CD8-positive, alpha-beta memory T cell (primary cell): ENCODE measurements around the gene SERTAD2. TPM values are rescaled to one million over a fixed set of nuclear protein-coding genes. Genes with fewer than 3 reads are reported as not detected.

Experiments used
- CTCF ChIA-PET: fragments of 350-600 bp; sonication (Branson Sonifier 250); formaldehyde crosslinking; loops from one replicate; lab custom pipeline; 2021; ENCODE audit warnings: antibody characterized with exemption; lab: Charles Lee
- POLR2A ChIA-PET: fragments of 350-600 bp; sonication (Branson Sonifier 250); formaldehyde crosslinking; loops from one replicate; lab custom pipeline; 2021; ENCODE audit warnings: antibody characterized with exemption; lab: Charles Lee
- DNase-seq, 5 donors: peaks; one replicate each; pipeline versions ENCODE4 v3.0.0 to v3.0.0-alpha.2; 2020 to 2022; ENCODE audit warnings: mixed read lengths in 1 of 5
- H3K27ac ChIP-seq: one replicate; pipeline ENCODE4 v1.7.0; 2013; ENCODE audit warnings: low read depth, mild to moderate bottlenecking, low read length, moderate library complexity
- H3K27me3 ChIP-seq: 2 replicates; pipeline ENCODE4 v1.7.0; 2013; ENCODE audit warnings: low read length, mild to moderate bottlenecking; ENCODE audit not compliant: insufficient read depth, poor library complexity, severe bottlenecking
- H3K36me3 ChIP-seq: 2 replicates; pipeline ENCODE4 v1.7.0; 2013; ENCODE audit warnings: mild to moderate bottlenecking, low read length, moderate library complexity; ENCODE audit not compliant: insufficient read depth
- H3K4me1 ChIP-seq: 2 replicates; pipeline ENCODE4 v1.7.0; 2013; ENCODE audit warnings: mild to moderate bottlenecking, low read length, moderate library complexity; ENCODE audit not compliant: insufficient read depth
- H3K4me3 ChIP-seq: 2 replicates; pipeline ENCODE4 v1.7.0; 2013; ENCODE audit warnings: mild to moderate bottlenecking, low read length
- H3K9me3 ChIP-seq: 2 replicates; pipeline ENCODE4 v1.7.0; 2013; ENCODE audit warnings: mild to moderate bottlenecking, low read length
- H3K27ac Mint-ChIP-seq, 8 donors: one replicate each; pipeline ENCODE4 v1.8.0; 2020 to 2021; ENCODE audit warnings: mixed read lengths in 8 of 8, mild to moderate bottlenecking in 6 of 8, inconsistent platforms in 3 of 8, moderate library complexity in 3 of 8
- H3K27me3 Mint-ChIP-seq, 2 donors: one replicate each; pipeline ENCODE4 v1.8.0; 2020 to 2021; ENCODE audit warnings: mixed read lengths in 2 of 2, mild to moderate bottlenecking in 1 of 2, moderate library complexity in 1 of 2
- H3K36me3 Mint-ChIP-seq, 3 donors: one replicate each; pipeline ENCODE4 v1.8.0; 2020 to 2021; ENCODE audit warnings: mixed read lengths in 3 of 3, inconsistent platforms in 1 of 3, mild to moderate bottlenecking in 1 of 3
- H3K4me1 Mint-ChIP-seq, 3 donors: one replicate each; pipeline ENCODE4 v1.8.0; 2020 to 2021; ENCODE audit warnings: mixed read lengths in 3 of 3, inconsistent platforms in 1 of 3, mild to moderate bottlenecking in 1 of 3
- H3K4me3 Mint-ChIP-seq, 7 donors: one replicate each; pipeline ENCODE4 v1.8.0; 2020 to 2021; ENCODE audit warnings: mixed read lengths in 7 of 7, mild to moderate bottlenecking in 6 of 7, moderate library complexity in 4 of 7, inconsistent platforms in 2 of 7
- H3K9me3 Mint-ChIP-seq, 5 donors: one replicate each; pipeline ENCODE4 v1.8.0; 2020 to 2022; ENCODE audit warnings: mixed read lengths in 5 of 5, mild to moderate bottlenecking in 3 of 5, moderate library complexity in 2 of 5, inconsistent platforms in 1 of 5
- polyA plus RNA-seq: library from polyadenylated mRNA; unstranded; fragments of 300-500 nt; fragmentation: Illumina TruSeq; gene quantifications from one replicate; pipeline ENCODE4 v1.2.3, GENCODE V29; 2021
- total RNA-seq, 2 experiments: library from RNA; stranded (reverse); gene quantifications; one replicate each; pipeline ENCODE4 v1.2.3, GENCODE V29; 2021

Gene SERTAD2
- total and polyA plus RNA-seq, 3 experiments from 2014 or later: 6.3 to 21.4 (median 20.6) TPM

DNA sequence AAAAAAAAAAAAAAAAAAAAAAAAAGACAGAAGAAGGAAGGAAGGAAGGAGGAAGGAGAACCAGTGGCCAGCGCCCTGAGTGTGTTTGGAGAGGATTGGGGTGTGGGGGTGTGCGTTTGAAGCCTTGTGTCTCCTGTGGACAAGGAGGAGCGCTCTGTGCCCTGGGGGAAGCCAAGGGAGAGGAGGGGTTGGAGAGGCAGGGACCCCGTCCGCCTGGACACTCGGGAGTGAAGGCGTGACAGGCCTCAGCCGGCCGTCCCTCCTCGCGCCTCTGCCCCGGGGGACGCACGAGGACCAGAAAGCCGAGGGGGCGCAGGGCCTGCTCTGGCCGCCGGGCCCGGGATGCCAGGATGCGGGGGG is 44.9 kb downstream of the SERTAD2 start:
- Histone ChIP-seq H3K4me1 (peaks cover 28% of the 10 kb centered on the region), H3K9me3 (no peaks in the 10 kb centered on the region), H3K4me3 (peak overlapping the region; percentile 53), H3K27me3 (no peaks in the 10 kb centered on the region), H3K36me3 (no peaks in the 10 kb centered on the region), H3K27ac (no peak overlapping the region)
- POLR2A ChIA-PET: interaction anchor here (0.6 to 4.1 kb wide), 7 partner anchors 45 to 521 kb away, joined by 3 to 33 read pairs (median 4); partner anchors contain the start of genes RAB1A and SERTAD2
- no peaks in the 10 kb centered on the region for H3K27me3 Mint-ChIP-seq
- H3K9me3 Mint-ChIP-seq: no peaks in the 10 kb centered on the region
- CTCF ChIA-PET: interaction anchor here (0.9 to 5.8 kb wide), 10 partner anchors 8 to 283 kb away, joined by 3 to 49 read pairs (median 4); partner anchors contain the start of gene SERTAD2
- H3K4me1 Mint-ChIP-seq: peaks cover 20 to 40% (median 29%) of the 10 kb centered on the region in 3 donors
- peak overlapping the region; percentile 24 to 86 (median 76) for H3K4me3 Mint-ChIP-seq
- no peak for DNase-seq
- H3K36me3 Mint-ChIP-seq: no peaks in the 10 kb centered on the region
- H3K27ac Mint-ChIP-seq: peak overlapping the region in 4 of 8 donors; percentile 36 to 86 (median 80)

- Histone ChIP-seq H3K4me1 (peaks cover 28% of the 10 kb centered on the region), H3K9me3 (no peaks in the 10 kb centered on the region), H3K27ac (peak overlapping the region; percentile 81), H3K27me3 (no peaks in the 10 kb centered on the region), H3K36me3 (no peaks in the 10 kb centered on the region), H3K4me3 (peak overlapping the region; percentile 30)
- H3K27me3 Mint-ChIP-seq: no peaks in the 10 kb centered on the region
- no peak for DNase-seq
- H3K9me3 Mint-ChIP-seq: no peaks in the 10 kb centered on the region
- peaks cover 20 to 40% (median 29%) of the 10 kb centered on the region in 3 donors for H3K4me1 Mint-ChIP-seq
- H3K36me3 Mint-ChIP-seq: no peaks in the 10 kb centered on the region
- H3K27ac Mint-ChIP-seq: peak overlapping the region; percentile 69 to 94 (median 86)
- ChIA-PET CTCF (interaction anchor here (0.6 to 5.8 kb wide), 18 partner anchors 10 to 265 kb away, joined by 3 to 49 read pairs (median 3); partner anchors contain the start of genes AFTPH and SERTAD2), POLR2A (interaction anchor here (0.7 to 4.1 kb wide), 11 partner anchors 10 to 523 kb away, joined by 3 to 33 read pairs (median 3); partner anchors contain the start of genes AFTPH, RAB1A and SERTAD2)
- H3K4me3 Mint-ChIP-seq: peak overlapping the region; percentile 77 to 91 (median 83)
Measured at GRCh38 chr2:64607381-64608304, 46.1 kb downstream of the SERTAD2 start.

DNA sequence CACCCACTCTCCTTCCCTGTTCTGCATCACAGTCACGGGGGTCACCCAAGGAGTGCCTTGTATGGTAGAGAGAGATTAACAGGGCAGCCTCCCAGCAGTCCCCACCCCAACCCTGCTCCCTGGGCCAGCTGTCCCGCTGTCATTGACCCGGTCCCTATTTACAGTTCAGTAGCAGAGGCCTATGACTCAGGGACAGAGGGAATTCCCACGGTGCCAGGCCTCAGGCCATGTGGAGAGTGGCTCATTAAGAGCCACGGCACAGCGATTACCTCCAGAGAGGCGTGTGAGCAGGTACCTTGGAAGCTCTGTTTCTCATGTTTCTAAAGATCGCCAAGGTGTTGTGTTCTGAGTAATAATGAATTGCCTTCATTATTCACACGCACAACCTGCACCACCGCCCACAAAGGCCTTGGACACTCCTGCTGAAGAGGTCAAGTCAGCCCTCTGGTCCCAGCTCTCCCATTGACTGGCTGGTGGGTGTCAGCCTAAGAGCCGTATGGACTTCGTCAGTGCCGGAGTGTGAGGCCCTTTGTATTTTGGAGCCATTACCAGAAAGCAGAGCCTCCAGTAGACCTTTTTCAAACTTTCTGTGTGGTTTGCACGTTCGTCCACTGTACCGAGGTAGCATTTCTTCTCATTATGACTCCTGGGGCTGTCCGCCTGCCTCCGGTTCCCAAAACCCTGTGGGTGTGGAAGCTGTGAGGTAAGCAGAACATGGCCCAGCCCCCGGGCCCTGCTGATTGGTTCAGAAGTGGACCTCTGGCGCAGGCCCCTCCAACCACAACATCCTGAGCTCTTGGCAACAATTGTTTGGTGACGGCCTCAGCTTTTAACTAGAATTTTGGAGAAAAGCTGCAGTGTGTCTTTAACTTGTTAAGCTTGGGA is 47.0 kb downstream of the SERTAD2 start:
- Histone ChIP-seq H3K9me3 (no peaks in the 10 kb centered on the region), H3K4me3 (peak overlapping the region; percentile 71), H3K27me3 (no peaks in the 10 kb centered on the region), H3K4me1 (peaks cover 28% of the 10 kb centered on the region), H3K27ac (peak overlapping the region; percentile 81), H3K36me3 (no peaks in the 10 kb centered on the region)
- Mint-ChIP-seq H3K9me3 (no peaks in the 10 kb centered on the region), H3K27me3 (no peaks in the 10 kb centered on the region), H3K27ac (peak overlapping the region; percentile 74 to 96 (median 89)), H3K4me3 (peak overlapping the region; percentile 77 to 91 (median 83)), H3K36me3 (no peaks in the 10 kb centered on the region), H3K4me1 (peaks cover 20 to 40% (median 29%) of the 10 kb centered on the region in 3 donors)
- CTCF ChIA-PET: interaction anchor here (0.8 to 5.8 kb wide), 17 partner anchors 11 to 266 kb away, joined by 3 to 49 read pairs (median 3); partner anchors contain the start of genes AFTPH and SERTAD2
- POLR2A ChIA-PET: interaction anchor here (0.7 to 4.1 kb wide), 8 partner anchors 11 to 523 kb away, joined by 3 to 33 read pairs (median 4); partner anchors contain the start of genes AFTPH, RAB1A and SERTAD2
- DNase-seq: peak; percentile 80 to 94 (median 85)

DNA sequence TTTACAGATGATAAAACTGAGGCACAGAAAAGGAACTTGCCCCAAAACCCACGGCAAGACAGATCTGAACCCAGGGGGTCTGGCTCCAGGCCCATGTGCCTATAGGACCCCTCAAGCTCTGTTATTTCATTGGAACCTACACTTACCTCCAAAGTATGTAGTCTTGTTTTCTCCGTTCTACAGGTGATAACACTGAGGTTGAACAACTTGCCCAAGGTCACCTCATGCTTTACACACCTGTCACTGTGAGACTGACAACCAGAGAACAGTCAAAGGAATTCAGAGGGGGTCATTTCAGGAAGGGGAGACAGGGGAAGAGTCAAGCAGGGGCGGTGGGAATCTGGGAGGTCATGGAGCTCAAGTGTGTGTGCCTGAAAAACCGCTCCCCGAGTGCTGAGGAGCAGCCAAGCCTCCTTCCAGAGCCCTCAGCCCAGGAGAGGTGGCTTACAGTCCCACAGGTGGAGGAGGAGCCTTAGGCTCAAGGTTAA is 47.7 kb downstream of the SERTAD2 start:
- Mint-ChIP-seq H3K9me3 (no peaks in the 10 kb centered on the region), H3K36me3 (no peaks in the 10 kb centered on the region), H3K4me3 (peak overlapping the region; percentile 51 to 86 (median 82)), H3K4me1 (peaks cover 20 to 40% (median 29%) of the 10 kb centered on the region in 3 donors), H3K27ac (peak overlapping the region in 7 of 8 donors; percentile 38 to 94 (median 88)), H3K27me3 (no peaks in the 10 kb centered on the region)
- Histone ChIP-seq H3K27me3 (no peaks in the 10 kb centered on the region), H3K9me3 (no peaks in the 10 kb centered on the region), H3K4me1 (peaks cover 28% of the 10 kb centered on the region), H3K4me3 (no peak overlapping the region), H3K27ac (no peak overlapping the region), H3K36me3 (no peaks in the 10 kb centered on the region)
- ChIA-PET POLR2A (interaction anchor here (0.6 to 4.1 kb wide), 5 partner anchors 46 to 621 kb away, joined by 3 to 33 read pairs (median 4); partner anchors contain the start of genes ACTR2, AFTPH, RAB1A and SERTAD2), CTCF (interaction anchor here (0.9 to 5.8 kb wide), 10 partner anchors 9 to 267 kb away, joined by 3 to 49 read pairs (median 6); partner anchors contain the start of genes AFTPH and SERTAD2)
- DNase-seq: no peak

DNA sequence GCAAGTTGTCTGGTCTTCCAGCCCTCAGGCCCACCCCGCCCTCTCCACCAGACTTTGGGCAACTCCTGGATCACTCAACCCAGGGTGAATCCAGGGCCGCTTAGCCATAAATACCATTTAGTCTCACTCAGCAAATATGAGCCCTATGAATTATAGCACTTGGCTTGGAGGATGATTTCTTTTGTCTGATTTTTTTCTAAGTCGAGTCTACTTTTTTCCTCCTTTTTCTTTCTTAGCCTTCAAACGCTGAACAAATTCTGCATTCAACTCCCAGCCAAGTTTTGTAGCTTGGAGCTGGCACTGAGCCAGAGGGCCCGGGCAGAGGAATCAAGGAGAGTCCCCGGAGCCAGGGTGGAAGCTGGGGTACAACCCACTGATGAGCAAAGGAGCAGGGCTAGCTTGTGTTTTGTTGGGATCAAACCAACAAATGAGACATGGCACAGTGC is 48.7 kb downstream of the SERTAD2 start:
- Histone ChIP-seq H3K27me3 (no peaks in the 10 kb centered on the region), H3K4me1 (peaks cover 27% of the 10 kb centered on the region), H3K4me3 (no peak overlapping the region), H3K27ac (no peak overlapping the region), H3K36me3 (no peaks in the 10 kb centered on the region), H3K9me3 (no peaks in the 10 kb centered on the region)
- DNase-seq: no peak
- CTCF ChIA-PET: interaction anchor here (0.9 to 5.8 kb wide), 7 partner anchors 8 to 268 kb away, joined by 3 to 49 read pairs (median 5); partner anchors contain the start of gene SERTAD2
- H3K27me3 Mint-ChIP-seq: no peaks in the 10 kb centered on the region
- H3K4me3 Mint-ChIP-seq: peak overlapping the region in 2 of 7 donors; percentile 12 to 75
- peak overlapping the region in 2 of 8 donors; percentile 3 to 17 for H3K27ac Mint-ChIP-seq
- H3K36me3 Mint-ChIP-seq: no peaks in the 10 kb centered on the region
- peaks cover 20 to 40% (median 26%) of the 10 kb centered on the region in 3 donors for H3K4me1 Mint-ChIP-seq
- POLR2A ChIA-PET: no interaction called here
- no peaks in the 10 kb centered on the region for H3K9me3 Mint-ChIP-seq

DNA sequence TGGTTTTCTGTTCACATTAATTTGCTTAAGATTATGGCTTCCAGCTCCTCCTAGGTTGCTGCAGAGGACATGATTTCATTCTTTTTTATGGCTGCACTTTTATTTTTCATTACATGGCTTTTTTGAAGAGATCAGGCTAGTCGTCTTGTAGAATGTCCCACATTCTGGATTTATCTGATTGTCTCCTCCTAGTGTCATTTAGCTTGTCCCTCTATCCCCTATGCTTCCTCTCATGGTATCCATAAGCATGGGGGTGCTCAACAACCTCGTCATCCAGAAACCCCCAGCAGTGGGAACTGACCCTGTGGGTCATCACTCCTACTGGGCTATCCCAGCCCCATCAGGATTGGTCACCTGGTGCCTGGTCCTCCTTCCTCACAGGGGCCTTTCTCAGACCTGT is 49.6 kb downstream of the SERTAD2 start:
- H3K27ac ChIP-seq: no peak overlapping the region
- H3K4me3 ChIP-seq: no peak overlapping the region
- no peaks in the 10 kb centered on the region for H3K36me3 Mint-ChIP-seq
- no peak overlapping the region for H3K27ac Mint-ChIP-seq
- ChIA-PET CTCF (no interaction called here), POLR2A (interaction anchor here (0.5 kb wide), 1 partner anchor 15 kb away, joined by 4 read pairs; no protein-coding TSS in a partner anchor)
- no peak for DNase-seq
- H3K36me3 ChIP-seq: no peaks in the 10 kb centered on the region
- no peaks in the 10 kb centered on the region for H3K9me3 Mint-ChIP-seq
- peaks cover 21% of the 10 kb centered on the region for H3K4me1 ChIP-seq
- no peaks in the 10 kb centered on the region for H3K27me3 Mint-ChIP-seq
- no peaks in the 10 kb centered on the region for H3K9me3 ChIP-seq
- peaks cover 20 to 43% (median 30%) of the 10 kb centered on the region in 3 donors for H3K4me1 Mint-ChIP-seq
- H3K4me3 Mint-ChIP-seq: no peak overlapping the region
- no peaks in the 10 kb centered on the region for H3K27me3 ChIP-seq

DNA sequence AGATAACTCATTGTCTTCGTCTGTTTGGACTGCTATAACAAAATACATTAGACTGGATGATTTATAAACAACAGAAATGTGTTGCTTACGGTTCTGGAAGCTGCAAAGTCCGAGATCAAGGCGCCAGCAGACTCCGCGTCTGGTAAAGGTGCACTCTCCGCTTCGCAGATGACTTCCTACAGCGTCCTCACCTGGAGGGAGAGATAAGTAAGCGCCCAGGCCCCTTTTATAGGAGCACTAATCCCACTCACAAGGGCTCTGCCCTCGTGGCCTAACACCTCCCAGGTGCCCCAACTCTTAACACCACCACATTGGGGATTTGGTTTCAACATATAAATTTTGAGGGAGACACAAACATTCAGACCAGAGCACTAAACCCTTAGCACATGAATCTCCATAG is 51.3 kb downstream of the SERTAD2 start:
- ChIA-PET POLR2A (no interaction called here), CTCF (no interaction called here)
- no peak overlapping the region for H3K27ac ChIP-seq
- no peaks in the 10 kb centered on the region for H3K27me3 Mint-ChIP-seq
- no peaks in the 10 kb centered on the region for H3K36me3 ChIP-seq
- no peak overlapping the region for H3K4me3 Mint-ChIP-seq
- H3K4me1 Mint-ChIP-seq: peaks cover 14 to 28% (median 21%) of the 10 kb centered on the region in 3 donors
- DNase-seq: no peak
- H3K36me3 Mint-ChIP-seq: no peaks in the 10 kb centered on the region
- H3K9me3 ChIP-seq: no peaks in the 10 kb centered on the region
- H3K27ac Mint-ChIP-seq: no peak overlapping the region
- H3K27me3 ChIP-seq: no peaks in the 10 kb centered on the region
- H3K4me1 ChIP-seq: peaks cover 11% of the 10 kb centered on the region
- H3K9me3 Mint-ChIP-seq: no peaks in the 10 kb centered on the region
- no peak overlapping the region for H3K4me3 ChIP-seq
